Measurements from ENCODE around the gene RAD9A.

GRCh38 chr11:67397986-67398660 lies 6.3 kb downstream of the RAD9A start:
- TF ChIP-seq CTCF (IDR thresholded peaks at IDR 0.05) (no peak), MAX (IDR thresholded peaks at IDR 0.05; ENCODE audit: low read depth) (no peak)
